A549 (cell line): ENCODE data around the gene SLC66A2.

Experiments used
- BCL3 ChIP-seq: fragments of >200 bp; sonication (Bioruptor Twin); formaldehyde crosslinking; IDR thresholded peaks from 3 replicates; pipeline ENCODE4 v1.6.1; 2016
- BHLHE40 ChIP-seq: IDR thresholded peaks from 2 replicates; pipeline ENCODE4 v1.6.1; 2012; ENCODE audit warnings: low read depth, low read length, inconsistent platforms
- CBX2 ChIP-seq: fragments of 200-600 bp; sonication (generic); IDR thresholded peaks from 2 replicates; pipeline ENCODE4 v1.6.1; 2016; ENCODE audit warnings: low read depth, mild to moderate bottlenecking, borderline replicate concordance
- CEBPB ChIP-seq, 2 experiments: fragments of >200 bp in 1 of 2; sonication (Bioruptor Twin) in 1 of 2; formaldehyde crosslinking in 1 of 2; IDR thresholded peaks; 2 replicates each; pipeline ENCODE4 v1.6.1; 2012 to 2016
- EP300 ChIP-seq, 2 experiments: fragments of >200 bp; sonication (Bioruptor Twin); formaldehyde crosslinking; IDR thresholded peaks; 2 replicates in 1 of 2; 3 replicates in 1 of 2; pipeline ENCODE4 v1.6.1; 2016 to 2017
- KDM1A ChIP-seq: fragments of 200-600 bp; sonication (generic); IDR thresholded peaks from 2 replicates; pipeline ENCODE4 v1.6.1; 2016; ENCODE audit warnings: low read depth, mild to moderate bottlenecking
- MYC ChIP-seq: IDR thresholded peaks from 2 replicates; pipeline ENCODE4 v1.6.1; 2012; ENCODE audit warnings: mild to moderate bottlenecking, inconsistent platforms, low read length, improper control_type of control experiment, borderline replicate concordance
- RAD21 ChIP-seq, 2 experiments: fragments of >200 bp in 1 of 2; sonication (Bioruptor Twin) in 1 of 2; formaldehyde crosslinking in 1 of 2; IDR thresholded peaks in 1 of 2; conservative IDR thresholded peaks in 1 of 2; 2 replicates in 1 of 2; 3 replicates in 1 of 2; pipeline ENCODE4 v1.6.1; 2012 to 2018; ENCODE audit warnings: inconsistent platforms in 1 of 2
- REST ChIP-seq: fragments of 200-600 bp; sonication (generic); IDR thresholded peaks from 2 replicates; pipeline ENCODE4 v1.6.1; 2016; ENCODE audit warnings: antibody characterized with exemption, mild to moderate bottlenecking, moderate library complexity
- SMC3 ChIP-seq: fragments of >200 bp; sonication (Bioruptor Twin); formaldehyde crosslinking; IDR thresholded peaks from 3 replicates; pipeline ENCODE4 v1.6.1; 2018; ENCODE audit warnings: inconsistent platforms
- TP53 ChIP-seq: fragments of 250-450 bp; sonication (Bioruptor Pico); IDR thresholded peaks from 2 replicates; pipeline ENCODE4 v1.5.0; 2021; ENCODE audit warnings: mild to moderate bottlenecking, moderate library complexity
- ZNF302 ChIP-seq: fragments of 250-450 bp; sonication (Bioruptor Pico); IDR thresholded peaks from 2 replicates; pipeline ENCODE4 v1.9.0; 2021; ENCODE audit warnings: inconsistent platforms, mild to moderate bottlenecking, moderate library complexity
- TF ChIP-seq, protein P1 (sequence below): fragments of >200 bp; sonication (Bioruptor Twin); formaldehyde crosslinking; IDR thresholded peaks from 3 replicates; pipeline ENCODE4 v1.5.1; 2016
- TF ChIP-seq, protein P2 (sequence below): fragments of 450-650 bp; IDR thresholded peaks from 2 replicates; pipeline ENCODE4 v1.6.1; 2014; ENCODE audit warnings: antibody characterized with exemption

DNA sequence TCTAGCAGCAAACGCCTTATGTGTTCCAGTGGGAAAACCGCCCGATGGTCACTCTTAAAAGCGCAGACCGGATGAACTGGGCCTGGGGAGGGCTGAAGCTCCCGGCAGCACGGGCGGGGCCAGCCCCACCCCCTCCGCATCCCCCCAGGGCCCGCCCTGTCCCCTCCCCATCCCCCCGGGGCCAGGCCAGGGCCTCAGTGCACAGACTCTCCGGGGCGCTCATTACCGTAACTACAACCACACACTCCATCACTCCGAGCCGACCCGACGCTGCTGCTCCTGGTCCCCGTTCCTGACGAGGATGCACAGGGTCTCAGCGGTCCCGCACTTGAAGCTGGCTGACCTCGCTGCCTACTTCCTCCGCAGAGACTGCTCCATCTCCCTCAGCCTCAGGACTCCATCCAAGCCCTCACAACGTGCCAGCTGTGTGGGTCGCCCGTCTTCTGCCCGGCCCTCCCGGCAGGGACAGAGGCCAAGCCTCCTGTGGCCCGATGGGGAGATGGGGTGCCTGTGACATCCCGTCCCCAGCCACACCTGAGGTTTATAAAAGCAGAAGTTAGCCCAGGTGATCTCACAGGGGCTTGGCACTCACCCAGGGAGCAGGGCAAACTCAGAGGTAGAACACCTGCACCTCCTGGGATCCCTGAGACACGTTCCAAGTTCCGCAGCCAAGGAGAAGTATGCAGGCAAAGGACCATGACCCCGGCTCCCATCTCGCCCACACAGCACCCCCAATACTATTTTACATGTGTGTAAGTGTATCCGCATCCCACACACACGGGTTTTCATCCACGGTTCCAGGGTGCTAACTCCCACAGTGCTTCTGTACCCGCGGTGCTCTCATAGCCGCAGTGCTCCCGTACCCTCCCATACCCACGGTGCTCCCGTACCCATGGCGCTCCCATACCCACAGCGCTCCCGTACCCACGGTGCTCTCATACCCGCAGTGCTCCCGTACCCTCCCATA, 36.0 kb downstream of the SLC66A2 start:
- no peak for TF ChIP-seq CBX2
- TF ChIP-seq, protein P1, sequence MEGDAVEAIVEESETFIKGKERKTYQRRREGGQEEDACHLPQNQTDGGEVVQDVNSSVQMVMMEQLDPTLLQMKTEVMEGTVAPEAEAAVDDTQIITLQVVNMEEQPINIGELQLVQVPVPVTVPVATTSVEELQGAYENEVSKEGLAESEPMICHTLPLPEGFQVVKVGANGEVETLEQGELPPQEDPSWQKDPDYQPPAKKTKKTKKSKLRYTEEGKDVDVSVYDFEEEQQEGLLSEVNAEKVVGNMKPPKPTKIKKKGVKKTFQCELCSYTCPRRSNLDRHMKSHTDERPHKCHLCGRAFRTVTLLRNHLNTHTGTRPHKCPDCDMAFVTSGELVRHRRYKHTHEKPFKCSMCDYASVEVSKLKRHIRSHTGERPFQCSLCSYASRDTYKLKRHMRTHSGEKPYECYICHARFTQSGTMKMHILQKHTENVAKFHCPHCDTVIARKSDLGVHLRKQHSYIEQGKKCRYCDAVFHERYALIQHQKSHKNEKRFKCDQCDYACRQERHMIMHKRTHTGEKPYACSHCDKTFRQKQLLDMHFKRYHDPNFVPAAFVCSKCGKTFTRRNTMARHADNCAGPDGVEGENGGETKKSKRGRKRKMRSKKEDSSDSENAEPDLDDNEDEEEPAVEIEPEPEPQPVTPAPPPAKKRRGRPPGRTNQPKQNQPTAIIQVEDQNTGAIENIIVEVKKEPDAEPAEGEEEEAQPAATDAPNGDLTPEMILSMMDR: no peak
- no peak for TF ChIP-seq EP300 (IDR thresholded peaks at IDR 0.05)
- no peak for TF ChIP-seq SMC3
- no peak for TF ChIP-seq MYC
- TF ChIP-seq TP53 (CRISPR knock-in tag): no peak
- TF ChIP-seq CEBPB (IDR thresholded peaks at IDR 0.05): no peak
- no peak for TF ChIP-seq BCL3
- TF ChIP-seq, protein P2, sequence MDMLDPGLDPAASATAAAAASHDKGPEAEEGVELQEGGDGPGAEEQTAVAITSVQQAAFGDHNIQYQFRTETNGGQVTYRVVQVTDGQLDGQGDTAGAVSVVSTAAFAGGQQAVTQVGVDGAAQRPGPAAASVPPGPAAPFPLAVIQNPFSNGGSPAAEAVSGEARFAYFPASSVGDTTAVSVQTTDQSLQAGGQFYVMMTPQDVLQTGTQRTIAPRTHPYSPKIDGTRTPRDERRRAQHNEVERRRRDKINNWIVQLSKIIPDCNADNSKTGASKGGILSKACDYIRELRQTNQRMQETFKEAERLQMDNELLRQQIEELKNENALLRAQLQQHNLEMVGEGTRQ: no peak
- TF ChIP-seq RAD21 (conservative IDR thresholded peaks at IDR 0.05 in 1 of 2, IDR thresholded peaks at IDR 0.05 in 1 of 2): no peak
- TF ChIP-seq KDM1A: no peak
- no peak for TF ChIP-seq REST
- TF ChIP-seq BHLHE40: no peak
- no peak for TF ChIP-seq ZNF302 (CRISPR knock-in tag)
